ENCODE results near the gene GNPNAT1. TPM values are rescaled to one million over a fixed set of nuclear protein-coding genes. Genes with fewer than 3 reads are reported as not detected.
A peak's percentile ranks its signal among the peaks of the same experiment; 100 is the strongest.

The GNPNAT1 gene
- total RNA-seq, 1 donor: 35.5 TPM

GRCh38 chr14:52808101-52808500 is 16.7 kb upstream of the GNPNAT1 start:
- H3K4me1 ChIP-seq (ENCODE audit: insufficient read depth, low read length): peaks cover 2% of the 10 kb centered on the region
- DNase-seq (ENCODE audit: insufficient read length, low spot score, missing footprints): no peak

GRCh38 chr14:52806115-52806514 is 14.7 kb upstream of the GNPNAT1 start:
- H3K4me1 ChIP-seq (ENCODE audit: insufficient read depth, low read length): peaks cover 22% of the 10 kb centered on the region
- no peaks in the 10 kb centered on the region for H3K79me2 ChIP-seq (ENCODE audit: insufficient read depth, low read length)
- DNase-seq (ENCODE audit: insufficient read length, low spot score, missing footprints): peak; percentile 58
- no peaks in the 10 kb centered on the region for H4K20me1 ChIP-seq (ENCODE audit: insufficient read depth, low read length)
- no peak overlapping the region for H2AFZ ChIP-seq (ENCODE audit: low read length)
- no peaks in the 10 kb centered on the region for H3K27me3 ChIP-seq (ENCODE audit: insufficient read depth, low read length)
- H3K9me3 ChIP-seq (ENCODE audit: low read depth, low read length): no peaks in the 10 kb centered on the region
- H3K36me3 ChIP-seq (ENCODE audit: insufficient read depth, low read length): no peaks in the 10 kb centered on the region
- H3K4me2 ChIP-seq (ENCODE audit: insufficient read depth, low read length): no peak overlapping the region
- no peak overlapping the region for H3K4me3 ChIP-seq (ENCODE audit: insufficient read depth, low read length)
- no peak for TF ChIP-seq CTCF (IDR thresholded peaks at IDR 0.05; ENCODE audit: extremely low read depth, low read depth, low read length)
- no peak overlapping the region for H3K27ac ChIP-seq (ENCODE audit: low read depth, low read length)

More at GRCh38 chr14:52808101-52808500, 16.7 kb upstream of the GNPNAT1 start:
- Histone ChIP-seq H3K27me3 (ENCODE audit: insufficient read depth, low read length) (no peaks in the 10 kb centered on the region), H3K4me3 (ENCODE audit: insufficient read depth, low read length) (no peak overlapping the region), H4K20me1 (ENCODE audit: insufficient read depth, low read length) (no peaks in the 10 kb centered on the region), H2AFZ (ENCODE audit: low read length) (no peak overlapping the region), H3K4me2 (ENCODE audit: insufficient read depth, low read length) (no peak overlapping the region), H3K36me3 (ENCODE audit: insufficient read depth, low read length) (no peaks in the 10 kb centered on the region), H3K9me3 (ENCODE audit: low read depth, low read length) (no peaks in the 10 kb centered on the region), H3K79me2 (ENCODE audit: insufficient read depth, low read length) (no peaks in the 10 kb centered on the region), H3K27ac (ENCODE audit: low read depth, low read length) (no peak overlapping the region)
- no peak for TF ChIP-seq CTCF (IDR thresholded peaks at IDR 0.05; ENCODE audit: extremely low read depth, low read depth, low read length)

- H3K4me1 ChIP-seq (ENCODE audit: insufficient read depth, low read length): peaks cover 26% of the 10 kb centered on the region
- H3K9me3 ChIP-seq (ENCODE audit: low read depth, low read length): no peaks in the 10 kb centered on the region
- H3K36me3 ChIP-seq (ENCODE audit: insufficient read depth, low read length): no peaks in the 10 kb centered on the region
- H4K20me1 ChIP-seq (ENCODE audit: insufficient read depth, low read length): no peaks in the 10 kb centered on the region
- TF ChIP-seq CTCF (IDR thresholded peaks at IDR 0.05; ENCODE audit: extremely low read depth, low read depth, low read length): no peak
- H3K4me3 ChIP-seq (ENCODE audit: insufficient read depth, low read length): no peak overlapping the region
- no peaks in the 10 kb centered on the region for H3K79me2 ChIP-seq (ENCODE audit: insufficient read depth, low read length)
- H2AFZ ChIP-seq (ENCODE audit: low read length): peak overlapping the region; percentile 71
- H3K4me2 ChIP-seq (ENCODE audit: insufficient read depth, low read length): peak overlapping the region; percentile 61
- H3K27ac ChIP-seq (ENCODE audit: low read depth, low read length): peak overlapping the region; percentile 91
- no peaks in the 10 kb centered on the region for H3K27me3 ChIP-seq (ENCODE audit: insufficient read depth, low read length)
- peak; percentile 89 for DNase-seq (ENCODE audit: insufficient read length, low spot score, missing footprints)
Observed at GRCh38 chr14:52802597-52802996, 11.2 kb upstream of the GNPNAT1 start.

GRCh38 chr14:52801014-52801712 is 9.8 kb upstream of the GNPNAT1 start:
- Histone ChIP-seq H3K4me3 (ENCODE audit: insufficient read depth, low read length) (peak overlapping the region; percentile 7), H3K4me2 (ENCODE audit: insufficient read depth, low read length) (peak overlapping the region; percentile 61), H3K79me2 (ENCODE audit: insufficient read depth, low read length) (no peaks in the 10 kb centered on the region), H3K4me1 (ENCODE audit: insufficient read depth, low read length) (peaks cover 26% of the 10 kb centered on the region), H4K20me1 (ENCODE audit: insufficient read depth, low read length) (no peaks in the 10 kb centered on the region), H3K27ac (ENCODE audit: low read depth, low read length) (peak overlapping the region; percentile 91), H3K27me3 (ENCODE audit: insufficient read depth, low read length) (no peaks in the 10 kb centered on the region), H3K36me3 (ENCODE audit: insufficient read depth, low read length) (no peaks in the 10 kb centered on the region), H3K9me3 (ENCODE audit: low read depth, low read length) (no peaks in the 10 kb centered on the region), H2AFZ (ENCODE audit: low read length) (peak overlapping the region; percentile 38)
- TF ChIP-seq CTCF (IDR thresholded peaks at IDR 0.05; ENCODE audit: extremely low read depth, low read depth, low read length): no peak
- DNase-seq (ENCODE audit: insufficient read length, low spot score, missing footprints): peak; percentile 89

All from osteoblast (primary cell).